GM12874 (cell line): Measurements from ENCODE around the gene MLKL.

Experiments
- TF ChIP-seq, protein P1 (sequence below): IDR thresholded peaks from 2 replicates; pipeline ENCODE4 v1.5.1; 2011; ENCODE audit warnings: low read depth, mild to moderate bottlenecking, control low read depth, low read length, moderate library complexity; ENCODE audit not compliant: insufficient read depth

MLKL gene

GRCh38 chr16:74654536-74655050 lies 46.1 kb downstream of the MLKL start:
- TF ChIP-seq, protein P1, sequence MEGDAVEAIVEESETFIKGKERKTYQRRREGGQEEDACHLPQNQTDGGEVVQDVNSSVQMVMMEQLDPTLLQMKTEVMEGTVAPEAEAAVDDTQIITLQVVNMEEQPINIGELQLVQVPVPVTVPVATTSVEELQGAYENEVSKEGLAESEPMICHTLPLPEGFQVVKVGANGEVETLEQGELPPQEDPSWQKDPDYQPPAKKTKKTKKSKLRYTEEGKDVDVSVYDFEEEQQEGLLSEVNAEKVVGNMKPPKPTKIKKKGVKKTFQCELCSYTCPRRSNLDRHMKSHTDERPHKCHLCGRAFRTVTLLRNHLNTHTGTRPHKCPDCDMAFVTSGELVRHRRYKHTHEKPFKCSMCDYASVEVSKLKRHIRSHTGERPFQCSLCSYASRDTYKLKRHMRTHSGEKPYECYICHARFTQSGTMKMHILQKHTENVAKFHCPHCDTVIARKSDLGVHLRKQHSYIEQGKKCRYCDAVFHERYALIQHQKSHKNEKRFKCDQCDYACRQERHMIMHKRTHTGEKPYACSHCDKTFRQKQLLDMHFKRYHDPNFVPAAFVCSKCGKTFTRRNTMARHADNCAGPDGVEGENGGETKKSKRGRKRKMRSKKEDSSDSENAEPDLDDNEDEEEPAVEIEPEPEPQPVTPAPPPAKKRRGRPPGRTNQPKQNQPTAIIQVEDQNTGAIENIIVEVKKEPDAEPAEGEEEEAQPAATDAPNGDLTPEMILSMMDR = no peak

- TF ChIP-seq, protein P1 = no peak
Measured at GRCh38 chr16:74652249-74652648, 48.4 kb downstream of the MLKL start.

DNA sequence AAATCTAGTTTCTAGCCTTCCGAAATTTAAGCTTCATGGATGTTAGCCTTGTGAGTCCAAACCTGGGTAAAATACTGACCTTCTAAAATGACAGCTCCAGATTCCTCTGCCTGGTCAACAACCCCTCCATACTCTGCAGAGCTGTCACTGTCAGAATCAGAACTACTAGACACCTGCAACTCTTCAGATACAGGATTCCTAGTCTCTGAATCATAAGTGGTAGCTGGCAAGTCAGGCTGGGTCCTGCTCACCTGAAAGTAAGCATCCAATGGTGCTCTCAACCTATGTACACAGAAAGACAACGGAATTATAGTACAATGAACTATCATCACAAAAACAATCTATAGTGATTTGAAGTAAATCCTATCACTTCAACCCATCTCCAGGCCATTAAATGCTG lies 48.8 kb downstream of the MLKL start:
- TF ChIP-seq, protein P1 = no peak

GRCh38 chr16:74650966-74651567 lies 49.6 kb downstream of the MLKL start:
- TF ChIP-seq, protein P1 = peak; percentile 39; the same call in 1 of the 2 replicates

- TF ChIP-seq, protein P1 = no peak
Measured at GRCh38 chr16:74649839-74650504, 50.7 kb downstream of the MLKL start.

DNA sequence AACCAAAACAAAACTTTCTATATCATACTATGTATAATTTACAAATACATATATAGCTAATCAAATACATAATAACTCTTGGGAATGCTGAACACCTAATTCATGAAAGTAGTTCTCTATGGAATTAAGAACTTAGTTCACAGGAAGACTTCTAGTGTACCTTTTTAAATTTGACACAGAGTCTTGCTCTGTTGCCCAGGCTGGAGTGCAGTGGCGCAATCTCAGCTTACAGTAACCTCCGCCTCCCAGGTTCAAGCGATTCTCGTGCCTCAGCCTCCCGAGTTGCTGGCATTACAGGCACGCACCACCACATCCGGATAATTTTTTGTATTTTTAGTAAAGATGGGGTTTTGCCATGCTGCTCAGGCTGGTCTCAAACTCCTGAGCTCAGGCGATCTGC lies 58.7 kb downstream of the MLKL start:
- TF ChIP-seq, protein P1 = no peak

- TF ChIP-seq, protein P1 = no peak
Measured at GRCh38 chr16:74637742-74638453, 62.8 kb downstream of the MLKL start.
